Hepatocyte (in vitro differentiated cells): ENCODE results near the gene WWTR1.

Experiments
- CTCF ChIP-seq: fragments of 200-600 bp; sonication (generic); IDR thresholded peaks from 2 replicates; pipeline ENCODE4 v1.5.1; 2016; ENCODE audit warnings: antibody characterized with exemption, mild to moderate bottlenecking; ENCODE audit not compliant: poor library complexity
- EZH2 ChIP-seq: fragments of 200-600 bp; sonication (generic); IDR thresholded peaks from 2 replicates; pipeline ENCODE4 v1.6.1; 2016; ENCODE audit warnings: antibody characterized with exemption, mild to moderate bottlenecking, borderline replicate concordance
- EZH2phosphoT487 ChIP-seq: fragments of 200-600 bp; sonication (generic); IDR thresholded peaks from one replicate; pipeline ENCODE4 v1.6.1; 2018; ENCODE audit warnings: antibody characterized with exemption, mild to moderate bottlenecking, low read depth, moderate library complexity; ENCODE audit not compliant: unreplicated experiment, severe bottlenecking

- TF ChIP-seq CTCF (no peak), EZH2phosphoT487 (no peak), EZH2 (no peak)
Measured at GRCh38 chr3:149589332-149589731, 68.5 kb downstream of the WWTR1 start.
